ENCODE data around the gene EGLN2.
"Not testable (repeated sequence)": the region's sequence is repeated elsewhere in the genome, so short reads cannot be mapped to it uniquely, and the experiment has no call there.

The EGLN2 gene

DNA sequence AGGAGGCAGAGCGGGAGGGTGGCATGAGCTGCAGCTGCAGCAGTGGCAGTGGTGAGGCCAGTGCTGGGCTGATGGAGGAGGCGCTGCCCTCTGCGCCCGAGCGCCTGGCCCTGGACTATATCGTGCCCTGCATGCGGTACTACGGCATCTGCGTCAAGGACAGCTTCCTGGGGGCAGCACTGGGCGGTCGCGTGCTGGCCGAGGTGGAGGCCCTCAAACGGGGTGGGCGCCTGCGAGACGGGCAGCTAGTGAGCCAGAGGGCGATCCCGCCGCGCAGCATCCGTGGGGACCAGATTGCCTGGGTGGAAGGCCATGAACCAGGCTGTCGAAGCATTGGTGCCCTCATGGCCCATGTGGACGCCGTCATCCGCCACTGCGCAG, 2.0 kb downstream of the EGLN2 start:
- DNase-seq (ENCODE audit: low read depth, low spot score): no peak
- no peak overlapping the region for H3K27ac ChIP-seq

GRCh38 chr19:40801426-40802299, 2.7 kb downstream of the EGLN2 start:
- no peak overlapping the region for H3K27ac ChIP-seq
- DNase-seq (ENCODE audit: low read depth, low spot score): no peak

DNA sequence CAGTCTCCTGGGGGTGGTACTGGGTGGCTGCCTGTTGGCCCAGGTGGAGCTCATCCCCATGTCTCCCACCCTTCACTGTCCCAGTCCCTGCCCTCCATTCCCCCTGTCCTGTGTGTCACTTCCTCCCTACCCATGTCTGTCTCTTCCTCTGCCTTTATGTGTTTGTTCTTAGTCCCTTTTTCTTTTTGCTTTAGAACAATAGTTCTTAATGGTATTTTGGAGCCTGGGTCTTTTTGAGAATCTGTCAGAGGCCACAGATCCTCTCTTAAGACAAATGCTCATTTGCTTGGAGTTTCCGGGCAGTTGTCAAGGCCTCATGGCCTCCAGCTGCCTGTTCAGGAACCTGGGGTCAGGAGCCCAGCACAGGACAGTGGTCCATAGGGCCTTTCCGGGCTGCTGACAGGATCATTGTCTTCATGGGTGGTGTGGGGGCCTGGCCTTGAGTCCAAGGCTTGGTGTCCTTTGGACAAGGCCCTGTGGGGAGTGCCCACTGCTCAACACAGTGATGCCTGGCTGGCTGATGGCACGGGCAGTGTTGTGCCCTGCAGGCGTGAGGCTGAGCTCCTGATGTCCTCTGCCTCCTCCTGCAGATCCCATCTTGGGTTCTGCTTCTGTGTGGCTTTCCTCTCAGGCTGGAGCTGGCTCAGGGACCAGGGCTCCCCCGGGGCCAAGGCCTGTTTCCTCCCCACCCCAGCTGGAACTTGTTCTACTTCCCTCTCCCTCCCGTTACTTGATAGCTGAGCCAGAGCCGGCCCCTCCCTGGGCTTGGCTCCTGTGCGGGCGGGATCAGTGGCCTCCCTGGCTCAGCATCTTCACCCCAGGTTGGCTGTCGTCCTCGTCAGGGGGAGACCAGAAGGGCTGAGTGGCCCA, 3.5 kb downstream of the EGLN2 start:
- no peak for DNase-seq (ENCODE audit: low read depth, low spot score)
- no peak overlapping the region for H3K27ac ChIP-seq

DNA sequence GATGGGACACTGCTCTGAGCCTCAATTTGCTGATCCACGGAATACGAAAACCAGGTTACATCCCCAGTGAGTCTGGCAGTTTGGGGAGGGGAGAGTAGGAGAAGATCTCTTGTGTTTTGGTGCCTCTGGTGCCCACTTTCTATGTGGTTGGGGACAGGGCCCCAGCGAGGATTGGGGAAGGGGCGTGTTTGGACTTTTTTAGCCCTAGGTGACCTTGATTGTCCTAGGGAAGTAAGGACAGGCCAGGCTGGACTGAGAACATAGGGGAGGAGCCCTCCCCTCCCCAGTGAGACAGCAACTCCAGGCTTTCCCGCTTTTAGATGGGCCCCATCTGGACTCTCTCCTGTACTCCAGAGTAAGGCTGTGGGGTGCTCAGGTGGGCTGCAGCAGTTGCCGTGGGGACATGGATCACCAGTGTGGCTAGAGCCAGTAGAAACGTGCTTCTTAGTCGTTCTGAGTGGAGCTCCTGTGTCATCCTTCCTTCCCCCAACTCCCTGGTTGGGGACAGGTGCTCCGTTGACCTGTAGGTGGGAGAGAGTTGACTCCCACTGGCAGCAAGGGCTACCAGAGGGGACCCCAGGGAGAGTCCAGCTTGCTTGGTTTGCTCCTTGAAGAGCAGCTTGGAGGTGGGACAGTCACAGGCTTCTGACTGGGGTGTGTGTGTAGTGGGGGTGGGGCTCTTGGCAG, 4.3 kb downstream of the EGLN2 start:
- DNase-seq (ENCODE audit: low read depth, low spot score): no peak
- no peak overlapping the region for H3K27ac ChIP-seq

DNA sequence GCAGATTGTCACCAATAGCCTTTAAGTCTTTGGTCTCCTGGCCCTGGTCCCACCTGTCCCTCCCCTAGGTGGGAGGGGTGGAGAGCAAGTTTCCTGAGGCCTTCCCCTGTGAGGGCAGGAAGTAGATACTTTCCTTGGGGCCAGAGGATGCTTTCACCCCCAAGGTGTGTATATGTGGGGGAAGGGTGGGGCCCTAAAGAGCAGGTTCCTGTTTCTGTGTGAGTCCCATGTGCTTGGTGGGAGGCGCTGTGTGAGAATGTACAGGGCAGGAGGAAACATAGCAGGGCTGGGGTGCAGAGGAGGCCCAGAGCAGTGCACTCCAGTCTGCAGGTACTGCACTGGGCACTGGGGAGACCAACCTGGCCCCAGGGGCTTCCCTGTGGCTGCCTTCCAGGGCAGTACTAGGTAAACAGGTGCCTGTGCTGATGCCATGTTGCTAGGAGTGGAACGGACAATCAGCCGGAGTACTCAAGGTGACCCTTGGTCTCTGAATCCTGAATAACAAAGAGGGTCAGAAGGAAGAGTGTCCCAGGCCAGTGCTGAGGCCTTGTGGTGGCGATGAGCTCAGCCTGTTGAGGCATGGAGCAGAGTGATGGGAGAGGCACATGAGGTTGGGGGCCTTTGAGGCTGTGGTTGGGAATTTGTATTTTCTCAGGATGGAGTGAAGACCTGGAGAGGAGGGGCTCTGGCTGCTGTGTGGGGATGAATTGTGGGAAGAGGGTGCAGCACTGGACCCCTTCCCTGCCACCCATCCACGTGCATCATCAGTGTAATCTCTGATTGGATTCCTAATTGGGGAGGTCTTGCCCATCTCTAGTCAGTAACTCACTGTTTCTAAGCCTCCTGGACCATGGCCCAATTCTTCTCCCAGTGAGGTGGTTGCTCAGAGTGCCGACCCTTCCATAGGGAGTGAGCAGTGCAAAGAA, 5.1 kb downstream of the EGLN2 start:
- no peak overlapping the region for H3K27ac ChIP-seq
- DNase-seq (ENCODE audit: low read depth, low spot score): no peak

DNA sequence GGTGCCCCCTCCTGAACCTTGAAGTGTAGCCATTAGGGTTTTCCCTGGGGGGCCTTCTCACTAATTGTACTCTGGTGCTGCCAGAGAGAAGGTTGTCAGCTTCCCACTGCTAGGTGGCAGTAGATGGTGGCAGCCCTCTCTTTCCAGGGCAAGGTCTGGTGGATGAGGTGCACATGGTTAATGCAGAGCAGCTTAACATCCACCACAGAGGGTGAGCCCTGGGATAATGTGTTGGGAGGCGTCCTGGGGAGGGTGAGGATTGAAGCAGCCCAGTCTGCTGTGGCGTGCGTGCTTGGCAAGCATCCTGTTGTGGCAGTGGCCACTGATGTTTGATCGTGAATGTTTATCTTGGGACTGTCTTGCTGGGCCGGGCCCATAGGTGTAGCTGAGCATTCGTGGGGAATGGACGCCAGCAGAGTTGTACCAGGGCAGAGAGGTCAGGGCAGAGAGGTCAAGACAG, 5.8 kb downstream of the EGLN2 start:
- DNase-seq (ENCODE audit: low read depth, low spot score): no peak
- no peak overlapping the region for H3K27ac ChIP-seq

- DNase-seq (ENCODE audit: low read depth, low spot score): no peak
- no peak overlapping the region for H3K27ac ChIP-seq
These were observed 6.4 kb downstream of the EGLN2 start for GRCh38 chr19:40805258-40805868.

DNA sequence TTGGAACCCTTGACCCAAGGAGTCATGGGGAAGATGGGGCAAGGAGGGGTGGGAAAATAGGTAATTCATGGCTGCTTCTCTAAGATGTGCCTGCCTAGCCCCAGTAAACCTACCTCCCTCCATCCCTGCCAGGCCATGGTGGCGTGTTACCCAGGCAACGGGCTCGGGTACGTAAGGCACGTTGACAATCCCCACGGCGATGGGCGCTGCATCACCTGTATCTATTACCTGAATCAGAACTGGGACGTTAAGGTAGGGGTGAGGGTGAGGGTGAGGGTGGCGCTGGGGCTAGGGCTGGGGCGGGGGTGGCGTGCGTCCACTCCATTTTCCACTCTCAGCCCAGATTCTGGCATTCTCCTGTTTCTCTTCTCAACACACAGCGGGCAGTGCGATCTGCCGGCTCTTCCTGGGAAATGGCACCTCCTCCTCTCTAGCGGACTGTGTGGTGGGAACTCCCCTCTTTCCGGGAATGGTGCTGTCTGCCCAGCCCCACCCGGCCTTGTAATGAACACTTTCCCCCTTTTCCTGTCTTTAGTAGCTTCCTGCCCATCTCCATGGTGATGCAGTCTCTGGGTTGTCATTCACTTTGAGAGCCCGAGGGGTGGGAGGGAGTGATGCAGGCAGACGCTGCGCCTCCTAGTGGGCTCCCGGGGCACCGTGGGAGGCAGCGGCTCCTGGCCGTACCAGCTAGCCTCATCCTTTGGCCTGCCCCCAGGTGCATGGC, 7.6 kb downstream of the EGLN2 start:
- no peak for DNase-seq (ENCODE audit: low read depth, low spot score)
- no peak overlapping the region for H3K27ac ChIP-seq

DNA sequence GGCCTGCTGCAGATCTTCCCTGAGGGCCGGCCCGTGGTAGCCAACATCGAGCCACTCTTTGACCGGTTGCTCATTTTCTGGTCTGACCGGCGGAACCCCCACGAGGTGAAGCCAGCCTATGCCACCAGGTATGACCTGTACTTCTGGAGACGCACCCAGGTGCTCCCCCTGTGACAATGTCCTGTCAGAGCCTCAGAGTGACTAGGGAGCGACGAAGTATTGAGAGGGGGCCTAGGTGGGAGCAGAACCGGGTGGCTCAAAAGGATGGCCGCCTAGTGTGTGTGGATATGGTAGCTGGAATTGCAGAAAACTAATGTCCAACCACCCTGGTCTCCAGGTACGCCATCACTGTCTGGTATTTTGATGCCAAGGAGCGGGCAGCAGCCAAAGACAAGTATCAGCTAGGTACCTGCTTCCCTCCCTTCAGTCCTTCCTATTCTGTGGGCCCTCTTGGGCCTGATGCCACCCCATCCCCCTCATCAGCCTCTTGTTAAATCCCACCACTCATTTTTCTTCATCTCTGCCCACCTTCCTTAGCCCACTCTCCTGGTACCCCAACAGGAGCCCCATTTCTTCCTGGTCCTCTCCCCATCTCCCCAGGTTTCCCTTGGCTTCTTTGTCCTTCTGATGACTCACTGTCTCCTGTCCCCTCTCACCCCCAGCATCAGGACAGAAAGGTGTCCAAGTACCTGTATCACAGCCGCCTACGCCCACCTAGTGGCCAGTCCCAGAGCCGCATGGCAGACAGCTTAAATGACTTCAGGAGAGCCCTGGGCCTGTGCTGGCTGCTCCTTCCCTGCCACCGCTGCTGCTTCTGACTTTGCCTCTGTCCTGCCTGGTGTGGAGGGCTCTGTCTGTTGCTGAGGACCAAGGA, 8.4 kb downstream of the EGLN2 start:
- no peak overlapping the region for H3K27ac ChIP-seq
- DNase-seq (ENCODE audit: low read depth, low spot score): no peak

DNA sequence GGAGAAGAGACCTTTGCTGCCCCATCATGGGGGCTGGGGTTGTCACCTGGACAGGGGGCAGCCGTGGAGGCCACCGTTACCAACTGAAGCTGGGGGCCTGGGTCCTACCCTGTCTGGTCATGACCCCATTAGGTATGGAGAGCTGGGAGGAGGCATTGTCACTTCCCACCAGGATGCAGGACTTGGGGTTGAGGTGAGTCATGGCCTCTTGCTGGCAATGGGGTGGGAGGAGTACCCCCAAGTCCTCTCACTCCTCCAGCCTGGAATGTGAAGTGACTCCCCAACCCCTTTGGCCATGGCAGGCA, 9.0 kb downstream of the EGLN2 start:
- H3K27ac ChIP-seq: no peak overlapping the region
- DNase-seq (ENCODE audit: low read depth, low spot score): no peak

- no peak for DNase-seq (ENCODE audit: low read depth, low spot score)
- H3K27ac ChIP-seq: no peak overlapping the region
These were observed 9.5 kb downstream of the EGLN2 start for GRCh38 chr19:40808497-40808896.

DNA sequence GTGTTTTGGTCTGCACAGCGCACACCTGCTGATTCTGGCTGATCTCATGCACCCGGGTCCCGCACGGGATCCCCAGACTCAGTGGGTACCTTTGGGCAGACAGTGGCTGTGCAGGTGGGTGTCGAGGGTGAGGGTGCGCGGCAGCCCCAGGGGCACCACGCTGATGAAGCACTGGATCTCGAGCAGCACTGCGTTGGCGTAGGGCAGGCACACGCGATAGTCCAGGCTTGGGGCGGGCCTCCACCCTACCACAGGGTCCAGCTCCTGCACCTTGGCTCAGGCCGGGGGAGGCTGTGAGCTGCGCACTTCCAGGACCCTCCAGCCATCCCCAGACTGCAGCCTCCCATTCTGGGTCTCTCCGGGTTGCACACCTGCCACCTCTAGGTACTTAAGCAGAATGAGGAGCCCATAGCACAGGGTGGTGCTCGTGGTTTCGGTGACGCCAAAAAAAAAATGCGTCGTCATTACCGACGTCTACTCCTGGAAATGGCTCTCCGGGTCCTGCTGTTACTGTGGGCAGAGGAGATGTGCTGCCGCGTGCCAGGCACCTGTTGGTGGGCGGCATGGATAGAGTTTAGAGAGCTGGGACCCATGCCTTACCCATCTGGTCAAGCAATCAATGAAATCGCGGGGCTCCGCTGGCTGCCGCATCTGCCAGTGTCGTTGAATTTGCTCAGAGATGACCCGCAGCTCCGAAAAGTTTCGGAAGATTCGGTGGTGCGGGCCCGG, 10.5 kb downstream of the EGLN2 start:
- DNase-seq (ENCODE audit: low read depth, low spot score): no peak
- no peak overlapping the region for H3K27ac ChIP-seq

DNA sequence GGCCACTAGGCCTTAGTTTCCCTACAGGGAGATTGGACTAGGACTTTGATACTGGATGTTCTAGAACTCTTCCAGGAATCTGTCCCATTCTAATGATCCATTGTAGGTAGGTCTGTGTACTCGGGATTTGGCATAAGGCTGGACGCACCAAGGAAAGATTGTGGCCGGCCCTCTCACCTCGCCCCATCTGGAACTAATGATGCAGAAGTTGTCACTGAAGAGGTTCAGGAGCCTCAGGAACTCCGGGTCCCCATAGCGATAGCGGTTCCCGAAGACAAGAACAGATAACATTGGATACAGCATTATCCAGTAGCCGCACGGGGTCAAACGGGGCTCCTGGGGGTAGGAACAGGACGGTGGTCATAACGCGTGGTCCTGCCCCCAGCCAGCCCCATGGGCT, 11.2 kb downstream of the EGLN2 start:
- H3K27ac ChIP-seq: peak overlapping the region; percentile 28
- DNase-seq (ENCODE audit: low read depth, low spot score): no peak

DNA sequence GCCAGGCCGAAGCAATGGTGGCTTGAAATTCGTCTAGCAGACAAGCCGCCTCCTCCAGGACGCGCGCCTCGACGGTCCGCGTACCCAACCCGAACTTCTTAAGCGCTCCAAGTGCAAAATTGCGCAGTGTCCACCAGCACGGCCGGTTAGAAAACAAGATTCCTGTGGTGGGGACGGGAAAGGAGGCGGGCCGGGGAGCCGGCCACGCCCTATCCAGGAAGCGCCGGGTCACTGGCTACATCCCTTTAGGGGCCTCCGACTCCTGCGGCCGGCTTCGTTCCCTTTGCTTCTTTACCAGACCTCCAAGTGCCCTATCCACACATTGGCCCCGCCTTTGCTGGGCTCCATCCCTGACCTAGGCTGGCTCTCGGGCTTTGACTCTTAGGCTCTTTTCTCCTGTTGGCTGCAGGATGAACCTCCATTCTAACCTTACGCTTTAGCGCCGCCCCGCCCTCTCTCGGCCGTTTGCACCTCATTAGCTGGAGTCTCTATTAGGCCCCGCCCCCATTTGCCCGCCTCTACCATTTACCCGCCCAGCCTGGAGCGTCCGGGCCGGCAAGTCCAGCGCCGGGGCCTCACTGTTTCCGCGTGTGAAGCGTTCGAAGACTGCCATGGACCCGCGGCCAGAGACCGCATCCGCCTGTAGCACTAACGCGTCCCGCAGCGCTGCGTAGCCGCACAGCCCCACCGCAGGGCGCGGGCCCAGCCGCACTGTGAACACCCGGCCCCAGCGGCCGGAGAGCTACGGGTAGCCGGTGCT, 11.8 kb downstream of the EGLN2 start:
- H3K27ac ChIP-seq: peak overlapping the region; percentile 28
- not testable (repeated sequence) for DNase-seq (ENCODE audit: low read depth, low spot score)

GRCh38 chr19:40811478-40812341, 12.7 kb downstream of the EGLN2 start:
- DNase-seq (ENCODE audit: low read depth, low spot score): no peak

DNA sequence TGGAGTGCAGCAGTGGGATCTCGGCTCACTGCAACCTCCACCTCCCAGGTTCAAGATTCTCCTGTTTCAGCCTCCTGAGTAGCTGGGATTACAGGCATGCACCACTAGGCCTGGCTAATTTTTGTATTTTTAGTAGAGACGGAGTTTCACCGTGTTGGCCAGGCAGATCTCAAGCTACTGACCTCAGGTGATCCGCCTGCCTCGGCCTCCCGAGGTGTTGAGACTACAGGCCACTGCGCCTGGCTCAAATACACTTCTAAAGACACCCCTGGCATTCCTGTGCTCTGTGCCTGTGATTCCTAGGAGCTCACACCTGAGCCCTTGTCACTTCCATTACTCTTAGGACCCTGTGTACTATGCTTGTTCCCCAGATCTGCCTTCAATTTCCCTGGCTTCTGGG, 13.6 kb downstream of the EGLN2 start:
- not testable (repeated sequence) for DNase-seq (ENCODE audit: low read depth, low spot score); H3K27ac ChIP-seq

More at GRCh38 chr19:40811478-40812341, 12.7 kb downstream of the EGLN2 start:
- peak overlapping the region; percentile 28 for H3K27ac ChIP-seq
